ENCODE measurements around the gene ALX1. TPM values are rescaled to one million over a fixed set of nuclear protein-coding genes. Genes with fewer than 3 reads are reported as not detected.

The ALX1 gene
- total and polyA plus RNA-seq, 2 experiments from 2014 or later: not detected

DNA sequence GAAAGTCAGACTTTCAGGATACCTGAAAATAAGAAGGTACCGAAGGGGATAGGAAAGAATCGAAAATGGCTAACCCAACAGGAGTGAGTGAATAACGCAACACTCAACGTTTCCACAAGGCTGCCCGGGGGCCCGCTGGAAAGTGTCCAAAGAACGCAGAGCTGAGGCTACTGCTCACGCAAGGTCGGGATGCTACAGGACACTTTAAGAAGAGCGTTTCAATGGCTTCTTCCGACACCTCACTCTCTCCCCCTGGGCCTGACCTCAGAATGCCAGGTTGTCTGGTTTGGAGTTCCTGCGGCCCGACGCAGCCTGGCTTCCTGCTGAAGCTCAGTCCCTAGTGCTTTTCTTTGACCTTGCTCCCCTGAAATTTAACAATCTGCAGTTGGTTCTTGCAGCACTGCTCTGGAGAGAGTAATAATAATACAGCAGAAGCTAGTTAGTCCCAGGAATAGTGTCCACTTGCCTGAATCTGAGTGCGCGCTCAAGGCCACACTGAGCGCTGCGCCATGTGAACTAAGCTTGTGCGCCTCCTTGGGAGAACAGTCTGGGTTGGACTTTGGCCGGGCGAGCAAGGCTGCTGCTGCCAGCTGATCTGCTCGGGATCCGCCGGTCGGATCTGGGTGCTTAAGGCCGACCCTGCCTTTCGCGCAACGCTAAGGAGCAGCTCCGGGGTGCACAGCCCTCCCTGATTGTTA lies 2.0 kb upstream of the ALX1 start:
- H3K4me1 ChIP-seq (ENCODE audit: insufficient read depth): no peaks in the 10 kb centered on the region
- no peak overlapping the region for H3K4me2 ChIP-seq (ENCODE audit: unreplicated experiment)
- H3K9ac ChIP-seq: no peak overlapping the region
- no peak overlapping the region for H3K27ac ChIP-seq
- 72 to 76% methylated on average over 30 of the region's 30 CpGs for WGBS, 2 experiments (ENCODE audit: low coverage in 1 of 2, low lambda C conversion rate in 2 of 2, missing lambda C conversion rate in 2 of 2)
- H2AFZ ChIP-seq: no peak overlapping the region
- H3K79me2 ChIP-seq (ENCODE audit: insufficient read depth): no peaks in the 10 kb centered on the region
- no peaks in the 10 kb centered on the region for H3K36me3 ChIP-seq (ENCODE audit: low read depth)
- in situ Hi-C loops (cut with MboI): no loop called here
- H3K27me3 ChIP-seq (replicated peaks; ENCODE audit: insufficient read depth): peaks cover 82% of the 10 kb centered on the region
- H3K9me2 ChIP-seq (ENCODE audit: insufficient read depth): no peaks in the 10 kb centered on the region
- H3K4me3 ChIP-seq: no peak overlapping the region
- no peaks in the 10 kb centered on the region for H3F3A ChIP-seq (ENCODE audit: insufficient read depth)
- DNase-seq: no peak
- TF ChIP-seq EZH2 (IDR thresholded peaks at IDR 0.05; ENCODE audit: insufficient read depth, poor library complexity, severe bottlenecking): no peak
- no peak for TF ChIP-seq EZH2phosphoT487 (IDR thresholded peaks at IDR 0.05; ENCODE audit: insufficient read depth, low read depth)
- no peaks in the 10 kb centered on the region for H3K9me3 ChIP-seq (ENCODE audit: low read depth)
- no peaks in the 10 kb centered on the region for H4K20me1 ChIP-seq (ENCODE audit: insufficient read depth)

DNA sequence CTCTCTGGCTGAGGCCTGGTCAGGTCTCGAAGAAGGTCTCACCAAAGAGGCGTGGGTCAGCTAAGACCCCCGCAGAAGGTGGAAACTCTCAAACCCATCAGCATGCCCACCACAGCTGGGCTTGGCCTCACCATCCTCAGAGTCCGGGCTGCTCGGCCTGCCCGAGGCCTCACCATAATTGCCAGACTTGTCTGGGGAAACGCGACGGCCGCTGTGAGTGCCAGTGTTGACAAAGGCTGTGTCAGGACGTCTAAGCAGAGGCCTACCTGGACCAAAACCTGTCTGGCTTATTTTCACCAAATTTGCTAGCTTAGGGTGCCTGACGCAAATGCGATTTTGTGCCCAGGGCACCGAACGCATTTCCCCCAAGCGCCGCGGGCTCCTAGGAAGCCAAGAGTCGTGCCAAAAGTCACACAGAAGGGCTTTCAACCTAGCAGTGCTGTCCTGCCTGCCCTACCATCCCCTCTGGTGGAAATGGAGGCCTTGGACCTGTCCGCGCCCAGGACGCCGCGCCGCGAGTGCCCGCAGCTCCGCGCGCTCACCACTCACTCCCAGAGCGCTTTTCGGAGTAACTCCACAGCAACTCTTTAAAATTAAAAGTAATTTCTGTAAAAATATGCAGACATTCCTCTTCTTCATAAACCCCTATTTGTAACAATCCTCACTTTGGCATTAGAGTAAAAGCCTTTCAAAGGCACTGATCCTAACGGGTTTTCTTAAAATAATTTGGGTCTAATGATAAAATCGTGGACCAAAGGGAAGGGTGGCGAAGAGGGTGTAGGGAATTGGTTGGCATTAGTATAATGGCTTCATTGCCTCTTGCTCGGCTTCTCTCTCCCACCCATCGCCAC lies 1.2 kb upstream of the ALX1 start:
- no peaks in the 10 kb centered on the region for H4K20me1 ChIP-seq (ENCODE audit: insufficient read depth)
- no peak overlapping the region for H3K27ac ChIP-seq
- in situ Hi-C loops (cut with MboI): no loop called here
- H3K36me3 ChIP-seq (ENCODE audit: low read depth): no peaks in the 10 kb centered on the region
- WGBS, 2 experiments (ENCODE audit: low coverage in 1 of 2, low lambda C conversion rate in 2 of 2, missing lambda C conversion rate in 2 of 2): 93 to 94% methylated on average over 37 of the region's 37 CpGs
- H2AFZ ChIP-seq: no peak overlapping the region
- TF ChIP-seq EZH2phosphoT487 (IDR thresholded peaks at IDR 0.05; ENCODE audit: insufficient read depth, low read depth) (no peak), EZH2 (IDR thresholded peaks at IDR 0.05; ENCODE audit: insufficient read depth, poor library complexity, severe bottlenecking) (no peak)
- no peak overlapping the region for H3K9ac ChIP-seq
- H3K4me2 ChIP-seq (ENCODE audit: unreplicated experiment): no peak overlapping the region
- DNase-seq: no peak
- H3K9me3 ChIP-seq (ENCODE audit: low read depth): no peaks in the 10 kb centered on the region
- no peaks in the 10 kb centered on the region for H3F3A ChIP-seq (ENCODE audit: insufficient read depth)
- no peaks in the 10 kb centered on the region for H3K79me2 ChIP-seq (ENCODE audit: insufficient read depth)
- H3K27me3 ChIP-seq (replicated peaks; ENCODE audit: insufficient read depth): peaks cover 80% of the 10 kb centered on the region
- no peak overlapping the region for H3K4me3 ChIP-seq
- H3K4me1 ChIP-seq (ENCODE audit: insufficient read depth): no peaks in the 10 kb centered on the region
- no peaks in the 10 kb centered on the region for H3K9me2 ChIP-seq (ENCODE audit: insufficient read depth)

DNA sequence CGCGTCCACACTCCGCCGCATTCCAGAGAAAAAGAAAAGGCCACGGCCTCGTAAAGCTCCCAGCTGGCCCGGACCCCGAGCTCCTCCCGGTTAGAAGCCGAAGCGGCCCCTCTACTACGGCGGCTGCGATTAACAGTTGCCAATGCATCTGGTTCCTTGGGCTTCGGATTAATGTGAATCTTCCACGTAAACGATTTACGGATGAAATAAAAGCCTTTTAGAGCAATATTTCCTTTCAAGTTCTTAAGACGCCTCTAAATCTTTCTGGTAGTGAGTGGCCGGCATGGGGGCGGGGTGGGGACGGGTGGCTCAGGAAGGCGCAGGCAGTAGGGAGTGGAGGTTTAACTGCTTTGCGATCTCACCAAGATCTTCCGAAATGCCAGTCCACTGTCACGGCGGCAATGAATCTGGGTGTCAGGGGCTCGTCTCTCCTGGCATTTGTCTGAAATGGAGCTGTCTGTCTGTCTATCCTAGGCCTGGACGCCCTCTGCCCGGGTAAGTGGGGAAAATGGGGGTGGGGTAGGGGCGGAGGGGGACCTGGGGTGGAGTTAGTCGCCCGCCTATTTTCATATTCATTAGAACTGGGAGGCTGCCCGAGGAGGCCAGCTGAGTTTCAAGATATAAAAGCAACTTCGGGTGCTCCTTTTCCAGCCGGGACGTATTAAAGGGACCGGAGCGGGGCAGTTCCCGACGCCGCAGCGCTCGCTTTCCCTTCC lies 413 bp upstream of the ALX1 start:
- TF ChIP-seq EZH2 (IDR thresholded peaks at IDR 0.05; ENCODE audit: insufficient read depth, poor library complexity, severe bottlenecking) (no peak), EZH2phosphoT487 (IDR thresholded peaks at IDR 0.05; ENCODE audit: insufficient read depth, low read depth) (no peak)
- no peak overlapping the region for H3K9ac ChIP-seq
- WGBS, 2 experiments (ENCODE audit: low coverage in 1 of 2, low lambda C conversion rate in 2 of 2, missing lambda C conversion rate in 2 of 2): 42 to 63% methylated on average over 28 to 44 of the region's 44 CpGs
- peak overlapping the region; percentile 78; the same call in 1 of the 2 replicates for H2AFZ ChIP-seq
- no peaks in the 10 kb centered on the region for H3K4me1 ChIP-seq (ENCODE audit: insufficient read depth)
- H4K20me1 ChIP-seq (ENCODE audit: insufficient read depth): no peaks in the 10 kb centered on the region
- H3F3A ChIP-seq (ENCODE audit: insufficient read depth): no peaks in the 10 kb centered on the region
- peaks cover 77% of the 10 kb centered on the region for H3K27me3 ChIP-seq (replicated peaks; ENCODE audit: insufficient read depth)
- no peak for DNase-seq
- in situ Hi-C loops (cut with MboI): no loop called here
- H3K4me3 ChIP-seq: peak overlapping the region; percentile 68
- no peaks in the 10 kb centered on the region for H3K79me2 ChIP-seq (ENCODE audit: insufficient read depth)
- H3K36me3 ChIP-seq (ENCODE audit: low read depth): no peaks in the 10 kb centered on the region
- no peak overlapping the region for H3K27ac ChIP-seq
- peak overlapping the region; percentile 82 for H3K4me2 ChIP-seq (ENCODE audit: unreplicated experiment)
- no peaks in the 10 kb centered on the region for H3K9me2 ChIP-seq (ENCODE audit: insufficient read depth)
- H3K9me3 ChIP-seq (ENCODE audit: low read depth): no peaks in the 10 kb centered on the region

DNA sequence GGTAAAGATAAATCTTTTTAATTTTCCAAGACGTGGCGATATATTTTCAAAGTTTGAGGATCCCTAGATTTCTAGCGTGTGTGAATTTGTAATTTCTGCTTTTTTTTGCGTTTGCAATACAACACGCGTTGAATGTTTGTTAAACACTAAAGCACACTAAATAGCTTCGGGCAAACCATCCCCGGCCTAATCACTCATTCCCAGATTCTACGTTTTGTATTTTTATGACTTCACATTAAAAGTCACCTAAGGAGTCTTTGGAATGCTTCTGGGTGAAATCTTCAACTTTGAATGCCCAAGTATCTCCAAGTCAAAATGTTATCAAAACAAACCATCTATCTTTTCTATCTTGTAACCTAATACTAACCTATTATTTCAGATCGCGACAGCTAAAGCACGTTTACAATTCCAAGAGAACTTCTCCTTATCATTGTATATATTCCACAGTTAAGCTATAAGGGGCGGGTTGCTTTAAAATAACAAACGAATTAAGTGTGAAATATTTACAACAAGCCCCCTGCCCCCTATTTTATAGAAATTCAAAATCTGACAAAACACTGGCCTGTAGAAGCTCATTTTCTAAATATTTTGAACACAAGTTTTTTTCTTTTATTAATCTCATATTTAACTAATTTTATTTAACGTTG lies 1.1 kb downstream of the ALX1 start:
- H3F3A ChIP-seq (ENCODE audit: insufficient read depth): no peaks in the 10 kb centered on the region
- TF ChIP-seq EZH2phosphoT487 (IDR thresholded peaks at IDR 0.05; ENCODE audit: insufficient read depth, low read depth) (no peak; the same call in 1 of the 2 replicates), EZH2 (IDR thresholded peaks at IDR 0.05; ENCODE audit: insufficient read depth, poor library complexity, severe bottlenecking) (no peak)
- in situ Hi-C loops (cut with MboI): no loop called here
- peak overlapping the region; percentile 78 for H2AFZ ChIP-seq
- no peak overlapping the region for H3K9ac ChIP-seq
- WGBS, 2 experiments (ENCODE audit: low coverage in 1 of 2, low lambda C conversion rate in 2 of 2, missing lambda C conversion rate in 2 of 2): 18 to 19% methylated on average over 15 of the region's 15 CpGs
- no peaks in the 10 kb centered on the region for H3K9me2 ChIP-seq (ENCODE audit: insufficient read depth)
- peak overlapping the region; percentile 68 for H3K4me3 ChIP-seq
- peak overlapping the region; percentile 82 for H3K4me2 ChIP-seq (ENCODE audit: unreplicated experiment)
- no peak for DNase-seq
- peaks cover 63% of the 10 kb centered on the region for H3K27me3 ChIP-seq (replicated peaks; ENCODE audit: insufficient read depth)
- H3K9me3 ChIP-seq (ENCODE audit: low read depth): no peaks in the 10 kb centered on the region
- no peaks in the 10 kb centered on the region for H3K79me2 ChIP-seq (ENCODE audit: insufficient read depth)
- H3K27ac ChIP-seq: no peak overlapping the region
- no peaks in the 10 kb centered on the region for H3K36me3 ChIP-seq (ENCODE audit: low read depth)
- no peaks in the 10 kb centered on the region for H3K4me1 ChIP-seq (ENCODE audit: insufficient read depth)
- no peaks in the 10 kb centered on the region for H4K20me1 ChIP-seq (ENCODE audit: insufficient read depth)
